ENCODE data around the gene EVA1A. TPM values are rescaled to one million over a fixed set of nuclear protein-coding genes. Genes with fewer than 3 reads are reported as not detected.

The EVA1A gene
- total and polyA plus RNA-seq, 2 experiments from 2014 or later, result 4.6 to 7.9 TPM

- peaks cover 6% of the 10 kb centered on the region; the same call in 1 of the 3 replicates for H3K4me1 Mint-ChIP-seq
- no peak overlapping the region for H3K27ac Mint-ChIP-seq
- no peak overlapping the region for H3K4me3 Mint-ChIP-seq
- no peaks in the 10 kb centered on the region for H3K9me2 ChIP-seq (ENCODE audit: insufficient read depth)
- ATAC-seq (no peak), DNase-seq (ENCODE audit: low spot score) (no peak)
- no peaks in the 10 kb centered on the region for H3K27me3 Mint-ChIP-seq (ENCODE audit: insufficient read depth, low read depth, poor library complexity)
- H3K27me3 ChIP-seq (ENCODE audit: insufficient read depth), result no peaks in the 10 kb centered on the region
- no peaks in the 10 kb centered on the region for H3K9me3 Mint-ChIP-seq
- no peaks in the 10 kb centered on the region for H3K36me3 ChIP-seq (ENCODE audit: insufficient read depth)
- H4K20me1 ChIP-seq (replicated peaks; ENCODE audit: insufficient read depth), result no peaks in the 10 kb centered on the region
- H3K79me2 ChIP-seq (replicated peaks; ENCODE audit: insufficient read depth), result no peaks in the 10 kb centered on the region
- no peaks in the 10 kb centered on the region for H3F3A ChIP-seq (replicated peaks; ENCODE audit: low read depth)
- H3K36me3 Mint-ChIP-seq (ENCODE audit: low read depth), result no peaks in the 10 kb centered on the region
- H3K4me1 ChIP-seq (ENCODE audit: insufficient read depth), result no peaks in the 10 kb centered on the region
- H3K27ac ChIP-seq (ENCODE audit: low read depth), result no peak overlapping the region
- no peak overlapping the region for H3K4me2 ChIP-seq
- no peak overlapping the region for H2AFZ ChIP-seq
- TF ChIP-seq JUNB (IDR thresholded peaks at IDR 0.05; ENCODE audit: unreplicated experiment) (no peak), POLR2AphosphoS5 (IDR thresholded peaks at IDR 0.05; ENCODE audit: low read depth) (no peak), REST (IDR thresholded peaks at IDR 0.05; ENCODE audit: unreplicated experiment) (no peak), ETS1 (IDR thresholded peaks at IDR 0.05) (no peak), EZH2 (IDR thresholded peaks at IDR 0.05; ENCODE audit: low read depth, unreplicated experiment) (no peak), ZNF462 (CRISPR knock-in tag; IDR thresholded peaks at IDR 0.05) (no peak), CREB1 (CRISPR knock-in tag; IDR thresholded peaks at IDR 0.05; ENCODE audit: low read depth) (no peak), ZNF114 (CRISPR knock-in tag; IDR thresholded peaks at IDR 0.05) (no peak), EZH2phosphoT487 (IDR thresholded peaks at IDR 0.05; ENCODE audit: unreplicated experiment) (no peak), NANOG (IDR thresholded peaks at IDR 0.05; ENCODE audit: borderline replicate concordance) (no peak), CTCF (conservative IDR thresholded peaks at IDR 0.05; ENCODE audit: low read depth in 2 of 2) (no peak), STAT1 (IDR thresholded peaks at IDR 0.05; ENCODE audit: unreplicated experiment) (no peak), ZNF331 (CRISPR knock-in tag; IDR thresholded peaks at IDR 0.05; ENCODE audit: low read depth) (no peak)
- H3K4me3 ChIP-seq, result no peak overlapping the region
These were observed 32.1 kb upstream of the EVA1A start for GRCh38 chr2:75592888-75593287.
